SW480 (cell line): ENCODE results near the gene PIK3R6.
"Not testable (repeated sequence)": the region's sequence is repeated elsewhere in the genome, so short reads cannot be mapped to it uniquely, and the experiment has no call there.

Experiments
- DNase-seq: peaks from one replicate; pipeline ENCODE4 v3.0.0-alpha.2; 2016; ENCODE audit warnings: low spot score

PIK3R6 gene

GRCh38 chr17:8875436-8875835 is 8.0 kb upstream of the PIK3R6 start:
- DNase-seq, result no peak

DNA sequence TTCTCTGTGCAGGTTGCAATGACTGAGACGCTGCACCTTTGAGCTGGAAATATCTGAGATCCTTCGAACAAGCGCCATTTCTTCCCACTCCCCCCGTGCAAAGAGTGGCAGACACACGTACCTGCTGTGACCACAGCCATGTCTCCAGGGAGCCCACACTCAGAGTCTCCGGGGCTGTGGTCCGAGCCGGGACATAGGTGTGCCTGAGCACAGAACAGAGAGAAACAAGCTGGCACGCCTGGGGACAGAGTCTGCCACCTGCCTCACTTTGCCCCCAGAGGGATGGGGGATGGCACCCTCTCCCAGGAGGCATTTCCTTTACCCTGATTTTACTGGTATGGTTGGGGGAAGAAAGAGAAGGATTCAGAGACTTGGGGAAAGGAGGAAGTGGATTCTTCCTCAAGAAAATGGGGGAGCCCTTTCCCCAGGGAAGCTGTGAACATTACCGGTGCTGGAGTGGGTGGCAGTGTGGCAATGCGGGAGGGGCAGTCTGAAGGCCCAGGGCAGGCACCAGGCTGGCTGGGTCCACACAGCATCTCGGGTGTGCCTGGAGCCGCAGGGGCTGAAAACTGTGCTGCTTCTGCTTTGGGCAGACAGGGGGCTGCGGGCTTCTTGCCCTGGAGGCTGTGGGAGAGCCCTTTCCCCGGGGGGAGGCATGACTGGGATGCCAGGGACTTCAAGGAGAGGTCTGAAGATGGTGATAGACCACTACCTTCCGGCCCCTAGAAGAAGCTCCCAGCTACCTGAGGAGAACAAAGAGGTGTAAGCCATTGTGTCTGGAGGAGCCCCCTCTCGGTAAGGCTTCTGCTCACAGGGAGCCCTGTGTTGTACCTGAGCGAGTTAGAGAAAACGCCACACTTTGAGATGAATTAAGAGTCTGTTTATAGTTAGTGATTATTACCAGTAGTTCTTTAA is 6.6 kb upstream of the PIK3R6 start:
- DNase-seq, result no peak

DNA sequence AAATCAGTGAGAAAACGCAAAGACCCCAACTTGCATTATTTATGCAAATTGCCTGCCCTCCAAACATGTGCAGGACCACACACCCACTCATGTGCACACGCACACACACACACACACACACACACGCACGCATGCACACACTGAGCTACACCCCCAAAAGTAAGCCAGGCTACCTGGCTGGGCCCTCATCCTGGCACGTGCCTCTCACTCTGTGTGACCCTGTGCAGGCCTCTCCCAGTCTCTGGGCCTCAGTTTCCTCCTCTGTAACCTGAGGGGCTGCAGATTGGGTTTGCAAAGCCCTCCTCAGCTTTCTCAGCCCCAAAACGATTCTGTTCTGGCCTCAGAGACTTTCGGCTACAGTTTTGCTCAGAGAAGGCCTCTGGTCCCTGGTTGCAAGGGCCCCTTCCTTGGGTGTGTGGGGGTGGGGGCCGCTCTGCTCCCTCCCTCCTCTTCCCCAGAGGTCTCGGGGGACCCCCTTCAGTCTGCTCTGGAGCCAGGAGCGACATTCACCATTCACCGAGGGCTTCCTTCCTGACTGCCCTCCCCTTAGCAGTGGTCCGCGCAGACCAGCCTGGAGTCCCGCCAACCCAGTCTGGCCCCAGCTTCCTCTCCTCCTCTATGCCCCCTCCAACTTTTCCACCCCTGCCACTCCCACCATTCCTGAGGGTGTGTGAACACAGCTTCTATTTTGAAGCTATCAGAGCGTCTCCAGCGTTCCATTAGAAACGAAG is 5.4 kb upstream of the PIK3R6 start:
- DNase-seq, result no peak

DNA sequence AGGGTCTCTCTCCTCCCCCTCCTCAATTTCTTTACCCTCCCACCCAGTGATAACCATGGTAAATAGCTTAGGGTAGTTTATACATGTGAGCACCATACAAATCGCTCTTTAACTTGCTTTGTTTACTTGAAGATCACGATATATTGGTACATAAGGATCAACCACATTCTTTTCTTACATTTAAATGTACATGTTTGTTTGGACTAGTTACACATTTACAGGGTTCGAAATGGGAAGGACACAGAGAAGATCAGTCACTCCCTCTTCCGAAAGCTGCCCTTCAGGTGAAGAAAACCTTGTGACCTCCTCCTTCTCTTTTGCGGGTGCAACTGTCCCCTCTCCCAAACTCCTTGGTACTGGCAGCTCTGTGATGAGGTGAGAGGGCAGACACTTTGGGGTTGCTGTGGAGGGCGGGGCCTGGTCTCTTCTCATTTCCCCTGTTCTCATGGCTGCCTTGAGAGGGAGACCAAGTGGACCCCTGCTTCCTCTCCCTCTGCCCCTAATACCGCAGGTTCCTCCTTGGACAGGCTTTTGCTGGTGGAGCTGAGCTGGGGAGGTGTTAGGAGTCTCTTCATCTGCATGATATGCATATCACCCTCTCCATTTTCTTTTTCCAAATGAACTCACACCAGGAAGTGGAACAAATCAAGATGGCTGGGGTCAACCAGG is 4.7 kb upstream of the PIK3R6 start:
- no peak for DNase-seq

GRCh38 chr17:8871081-8871581 is 3.7 kb upstream of the PIK3R6 start:
- no peak for DNase-seq

DNA sequence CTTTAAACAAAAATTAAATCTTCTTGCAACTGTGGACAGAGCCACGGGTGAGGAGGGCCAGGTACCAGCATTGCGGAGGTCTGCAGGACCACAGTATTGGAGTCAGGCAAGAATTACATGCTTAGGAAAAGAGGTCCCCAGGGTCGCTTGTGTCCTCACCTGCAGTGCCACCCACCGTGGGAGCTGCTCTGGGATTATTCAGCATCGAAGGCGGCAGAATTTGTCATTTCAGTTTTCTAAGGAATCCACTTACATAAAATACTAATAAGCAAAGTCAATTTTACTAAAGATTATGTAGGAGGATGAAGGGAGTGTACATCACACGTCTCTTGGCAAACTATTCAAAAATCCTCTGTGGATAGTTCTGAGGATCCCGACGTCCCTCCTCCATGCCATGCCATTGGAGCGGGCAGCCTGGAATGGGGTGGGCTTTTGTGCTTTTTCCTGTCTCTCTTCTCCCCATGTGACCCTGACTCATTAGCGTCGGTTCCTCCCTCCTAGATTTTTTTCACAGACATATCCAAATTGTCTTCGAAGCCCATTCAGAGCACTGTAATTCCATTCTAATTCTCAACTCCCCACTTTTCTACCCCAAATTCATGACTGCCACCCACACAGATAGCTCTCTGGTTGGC is 3.0 kb upstream of the PIK3R6 start:
- DNase-seq, result no peak

- DNase-seq, result no peak
Observed at GRCh38 chr17:8869114-8869815, 1.8 kb upstream of the PIK3R6 start.

DNA sequence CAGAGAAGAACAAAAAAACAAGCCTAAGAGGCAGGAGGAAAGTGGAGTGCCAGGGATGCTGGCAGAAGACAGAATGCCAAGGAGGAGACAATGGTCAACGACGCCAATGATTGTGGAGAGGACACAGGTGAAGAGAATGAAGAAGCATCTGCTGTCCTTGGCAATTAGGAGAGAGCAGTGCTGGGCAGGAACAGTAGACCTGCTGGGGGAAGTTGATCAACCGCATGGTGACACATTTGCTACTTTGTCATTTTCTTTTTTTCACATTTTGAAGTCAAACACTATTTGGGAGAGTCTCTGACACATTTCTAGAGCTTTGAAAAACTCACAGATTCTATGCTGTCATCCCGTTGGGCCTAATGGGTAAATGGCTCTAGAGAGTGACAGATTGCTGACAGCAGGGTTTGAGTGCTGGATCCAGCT is 1.1 kb upstream of the PIK3R6 start:
- no peak for DNase-seq

DNA sequence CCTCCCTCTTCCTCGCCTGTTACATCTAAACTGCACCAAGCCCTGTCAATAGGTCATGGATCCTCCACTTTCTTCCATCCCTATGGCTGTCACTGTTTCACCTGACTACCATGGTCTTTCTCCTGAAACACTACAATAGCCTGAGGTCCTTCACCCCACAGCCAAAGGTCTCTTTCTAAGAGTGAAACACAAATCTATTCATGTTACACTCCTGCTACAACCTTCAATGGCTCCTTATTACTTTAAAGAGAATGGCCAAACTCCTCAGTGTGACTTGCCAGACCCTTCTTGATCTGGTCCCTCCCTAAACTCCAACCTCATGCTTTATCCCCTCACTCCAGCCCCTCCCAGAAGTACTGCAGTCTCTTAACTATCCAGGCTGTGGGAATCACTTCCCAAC is 618 bp upstream of the PIK3R6 start:
- DNase-seq, result no peak

DNA sequence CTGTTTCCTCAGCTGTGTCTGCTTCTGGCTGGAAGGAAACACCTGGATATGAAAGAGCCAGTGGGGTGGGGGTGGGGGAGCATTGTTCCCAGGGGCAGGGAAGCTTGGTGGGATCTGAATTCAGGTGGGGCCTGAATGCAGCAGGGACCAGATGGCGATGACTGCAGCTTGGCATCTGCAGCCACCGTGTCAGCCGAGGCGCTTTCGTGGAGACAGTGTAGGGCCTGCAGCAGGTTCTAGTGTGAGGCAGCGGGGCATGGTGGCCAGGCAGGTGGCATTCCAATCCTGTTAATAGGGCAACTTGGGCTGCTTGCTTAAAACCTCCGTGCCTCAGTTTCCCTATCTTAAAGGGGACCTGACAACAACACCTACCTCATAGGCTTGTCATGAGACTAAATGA is 1.7 kb downstream of the PIK3R6 start:
- DNase-seq, result no peak

- DNase-seq, result no peak
Observed at GRCh38 chr17:8865385-8865784, 2.1 kb downstream of the PIK3R6 start.

DNA sequence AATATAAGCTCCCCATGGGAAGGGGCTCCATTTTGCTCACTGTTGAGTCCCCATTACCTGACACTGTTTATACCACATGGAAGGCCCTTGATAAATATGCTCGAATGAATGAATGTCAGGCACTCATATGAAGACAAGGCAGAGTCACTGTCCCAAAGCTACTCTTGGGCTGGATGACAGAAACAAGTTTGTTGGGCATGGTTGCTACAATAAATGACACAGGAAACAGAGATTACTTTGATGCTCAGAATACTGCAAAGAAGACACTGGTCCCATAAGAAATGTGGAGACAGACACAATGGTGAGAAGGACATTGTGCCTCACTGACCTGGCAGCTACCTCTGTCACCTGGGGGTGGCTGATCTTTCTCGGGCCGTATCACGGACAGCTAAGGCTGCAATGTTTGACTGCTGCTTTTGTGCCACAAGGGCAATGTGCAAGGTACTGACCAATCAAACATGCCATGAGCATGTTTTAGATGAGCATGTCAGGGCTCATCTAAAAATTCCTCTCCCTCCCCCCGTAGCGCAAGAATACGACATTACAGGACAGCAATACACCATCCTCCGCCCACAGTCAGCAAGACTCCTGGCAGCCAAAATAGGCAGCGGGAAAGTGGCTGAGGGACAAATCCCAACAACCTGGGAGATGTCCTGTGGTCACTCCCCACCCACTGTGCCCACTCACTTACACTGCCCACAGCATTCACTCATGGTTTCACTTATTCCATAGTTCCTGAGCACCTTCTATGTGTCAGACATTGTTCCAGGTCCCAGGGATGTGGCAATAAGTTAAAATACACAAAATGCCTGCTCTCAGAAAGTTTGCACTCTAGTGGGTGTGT is 5.0 kb downstream of the PIK3R6 start:
- no peak for DNase-seq

DNA sequence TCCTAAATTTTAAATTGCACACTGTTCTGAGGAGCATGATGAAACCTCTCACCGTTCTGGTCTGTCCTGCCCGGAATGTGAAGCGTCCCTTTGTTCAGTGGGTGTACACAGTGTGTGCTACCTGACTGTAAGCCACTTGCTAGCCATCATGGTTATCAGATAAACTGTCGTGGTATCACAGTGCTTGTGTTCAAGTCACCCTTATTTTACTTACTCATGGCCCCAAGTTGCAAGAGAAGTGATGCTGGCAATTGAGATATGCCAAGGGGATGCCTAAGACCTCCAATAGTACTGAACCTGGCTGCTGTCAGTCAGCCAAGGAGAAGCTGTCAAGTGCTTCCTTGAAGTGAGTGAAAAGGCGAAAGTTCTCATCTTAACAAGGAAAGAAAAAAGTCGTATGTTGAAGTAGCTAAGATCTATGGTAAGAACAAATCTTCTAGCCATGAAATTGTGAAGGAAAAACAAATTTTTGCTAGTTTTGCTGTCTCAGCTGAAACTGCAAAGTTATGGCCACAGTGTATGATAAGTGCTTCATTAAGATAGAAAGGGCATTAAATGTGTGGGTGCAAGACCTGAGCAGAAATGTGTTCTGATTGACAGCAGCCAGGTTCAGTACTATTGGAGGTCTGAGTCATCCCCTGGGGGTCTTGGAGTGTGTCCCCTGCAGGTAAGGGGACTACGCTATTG is 5.8 kb downstream of the PIK3R6 start:
- DNase-seq, result no peak

DNA sequence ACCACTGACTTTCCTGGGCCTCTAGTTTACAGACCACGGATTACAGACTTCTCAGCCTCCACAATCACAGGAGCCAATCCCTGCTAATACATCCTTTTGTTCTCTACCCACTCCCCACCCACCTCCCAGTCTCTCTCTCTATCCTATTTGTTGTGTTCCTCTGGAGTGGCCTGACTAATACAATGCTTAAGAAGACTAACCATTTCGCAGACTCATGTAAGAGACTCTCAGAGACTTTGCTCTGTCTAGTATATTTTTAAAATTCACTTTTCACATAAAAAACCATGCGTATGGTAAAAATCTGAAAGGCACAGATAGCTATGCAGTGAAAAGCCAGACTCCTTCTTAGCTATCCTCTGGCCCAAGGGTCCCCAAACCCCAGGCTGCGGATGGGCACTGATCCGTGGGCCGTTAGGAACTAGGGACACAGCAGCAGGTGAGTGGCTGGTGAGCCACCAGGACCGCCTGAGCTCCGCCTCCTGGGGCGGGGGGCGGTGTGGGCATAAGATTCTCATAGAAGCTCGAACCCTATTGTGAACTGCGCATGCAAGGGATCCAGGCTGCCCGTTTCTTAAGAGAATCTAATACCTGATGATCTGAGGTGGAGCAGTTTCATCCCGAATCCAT is 7.6 kb downstream of the PIK3R6 start:
- DNase-seq, result no peak

DNA sequence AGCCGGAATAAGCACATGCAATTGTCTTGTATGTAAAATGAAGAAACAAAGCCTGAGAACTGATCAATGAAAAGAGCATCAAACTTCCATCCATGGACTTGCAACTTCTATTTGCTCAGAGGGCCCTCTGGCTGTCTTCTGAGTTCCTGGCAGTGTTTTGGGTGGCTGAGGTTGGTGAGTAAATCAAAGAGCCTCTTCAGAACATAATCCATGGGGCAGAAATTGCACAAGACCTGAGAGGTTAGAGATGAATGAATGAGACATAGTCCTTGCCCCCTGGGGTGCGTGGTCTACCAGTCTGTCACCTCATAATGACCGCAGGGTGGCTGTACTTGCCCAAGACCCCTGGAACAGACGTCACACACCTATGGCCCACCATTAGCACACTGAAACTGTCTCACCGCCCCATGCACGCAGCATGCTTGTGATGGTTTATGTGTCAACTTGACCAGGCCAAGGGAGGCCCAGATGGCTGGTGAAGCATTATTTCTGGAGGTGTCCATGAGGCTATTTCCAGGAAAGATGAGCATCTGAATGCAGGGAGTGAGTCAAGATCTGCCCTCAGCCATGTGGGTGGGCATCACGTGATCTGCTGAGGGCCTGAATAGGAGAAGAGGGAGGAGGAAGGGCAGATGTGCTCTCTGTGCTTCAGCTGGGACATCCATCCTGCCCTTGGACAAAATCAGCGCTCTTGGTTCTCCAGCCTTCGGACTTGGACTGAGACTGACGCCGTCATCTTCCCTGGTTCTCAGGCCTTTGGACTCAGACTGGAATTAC is 8.3 kb downstream of the PIK3R6 start:
- DNase-seq, result no peak

GRCh38 chr17:8857919-8858318 is 9.6 kb downstream of the PIK3R6 start:
- DNase-seq, result no peak

- no peak for DNase-seq
Observed at GRCh38 chr17:8856869-8857575, 10.5 kb downstream of the PIK3R6 start.

GRCh38 chr17:8856205-8856603 is 11.3 kb downstream of the PIK3R6 start:
- DNase-seq, result not testable (repeated sequence)
